Keratinocyte (primary cell): ENCODE data around the gene ONECUT2.

Source experiments
- EZH2 ChIP-seq: IDR thresholded peaks from one replicate; pipeline ENCODE4 v1.6.1; 2012; ENCODE audit warnings: inconsistent platforms, mild to moderate bottlenecking, low read length, moderate library complexity
- TF ChIP-seq, protein P1 (sequence below), 3 experiments: IDR thresholded peaks in 1 of 3; conservative IDR thresholded peaks in 1 of 3; optimal IDR thresholded peaks in 1 of 3; 2 replicates in 2 of 3; 3 replicates in 1 of 3; pipeline versions ENCODE3 to v1.5.1; 2011; ENCODE audit warnings: low read length in 3 of 3, mild to moderate bottlenecking in 3 of 3, moderate library complexity in 2 of 3, control low read depth in 1 of 3, inconsistent platforms in 1 of 3; ENCODE audit not compliant: insufficient read depth in 2 of 3; ENCODE audit errors: extremely low read depth in 1 of 3

DNA sequence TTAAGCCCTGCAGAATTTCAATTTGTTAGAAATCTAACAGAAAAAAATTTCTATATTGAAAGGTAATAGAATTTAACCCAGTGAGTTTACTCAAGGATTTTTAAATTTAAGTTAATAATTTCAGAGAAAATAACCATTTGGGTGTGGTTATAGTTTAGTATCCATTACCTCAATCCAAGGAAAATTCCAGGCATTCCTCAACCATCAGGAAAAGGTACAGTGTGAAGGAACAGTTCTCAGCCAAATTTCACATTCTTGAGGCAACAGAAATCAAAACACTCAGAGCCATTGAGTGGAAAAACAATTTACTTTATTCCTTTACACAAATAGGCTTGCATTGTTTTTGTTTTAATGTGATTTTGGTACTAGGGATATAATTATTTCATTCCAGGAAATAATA, 45.6 kb downstream of the ONECUT2 start:
- TF ChIP-seq, protein P1, sequence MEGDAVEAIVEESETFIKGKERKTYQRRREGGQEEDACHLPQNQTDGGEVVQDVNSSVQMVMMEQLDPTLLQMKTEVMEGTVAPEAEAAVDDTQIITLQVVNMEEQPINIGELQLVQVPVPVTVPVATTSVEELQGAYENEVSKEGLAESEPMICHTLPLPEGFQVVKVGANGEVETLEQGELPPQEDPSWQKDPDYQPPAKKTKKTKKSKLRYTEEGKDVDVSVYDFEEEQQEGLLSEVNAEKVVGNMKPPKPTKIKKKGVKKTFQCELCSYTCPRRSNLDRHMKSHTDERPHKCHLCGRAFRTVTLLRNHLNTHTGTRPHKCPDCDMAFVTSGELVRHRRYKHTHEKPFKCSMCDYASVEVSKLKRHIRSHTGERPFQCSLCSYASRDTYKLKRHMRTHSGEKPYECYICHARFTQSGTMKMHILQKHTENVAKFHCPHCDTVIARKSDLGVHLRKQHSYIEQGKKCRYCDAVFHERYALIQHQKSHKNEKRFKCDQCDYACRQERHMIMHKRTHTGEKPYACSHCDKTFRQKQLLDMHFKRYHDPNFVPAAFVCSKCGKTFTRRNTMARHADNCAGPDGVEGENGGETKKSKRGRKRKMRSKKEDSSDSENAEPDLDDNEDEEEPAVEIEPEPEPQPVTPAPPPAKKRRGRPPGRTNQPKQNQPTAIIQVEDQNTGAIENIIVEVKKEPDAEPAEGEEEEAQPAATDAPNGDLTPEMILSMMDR (optimal IDR thresholded peaks at IDR 0.05 in 1 of 3, IDR thresholded peaks at IDR 0.05 in 1 of 3, conservative IDR thresholded peaks at IDR 0.05 in 1 of 3; ENCODE audit: extremely low read depth in 1 of 3, insufficient read depth in 2 of 3, low read length in 3 of 3) = no peak
- no peak for TF ChIP-seq EZH2
